ENCODE data around the gene HDAC5. TPM values are rescaled to one million over a fixed set of nuclear protein-coding genes. Genes with fewer than 3 reads are reported as not detected.

Gene HDAC5
- total RNA-seq, 2 donors from 2014 or later = 71.2 to 145 TPM

GRCh38 chr17:44063704-44064639 is 59.5 kb downstream of the HDAC5 start:
- TF ChIP-seq POLR2AphosphoS5 (IDR thresholded peaks at IDR 0.05) = no peak
- TF ChIP-seq CTCF (IDR thresholded peaks at IDR 0.05) = no peak
- TF ChIP-seq POLR2A (IDR thresholded peaks at IDR 0.05) = no peak
- no peaks in the 10 kb centered on the region for H3K9me3 ChIP-seq
- no peak for DNase-seq (ENCODE audit: low spot score)
- intact Hi-C loops (cut with DNase I) = no loop called here
- no peak overlapping the region for H3K27ac ChIP-seq
- H3K27me3 ChIP-seq (replicated peaks; ENCODE audit: insufficient read depth) = no peaks in the 10 kb centered on the region
- H3K36me3 ChIP-seq = no peaks in the 10 kb centered on the region
- H3K4me1 ChIP-seq (replicated peaks) = peaks cover 5% of the 10 kb centered on the region
- 71% methylated on average over 10 of the region's 10 CpGs for WGBS
- H3K4me3 ChIP-seq = no peak overlapping the region

- Histone ChIP-seq H3K27ac (no peak overlapping the region), H3K9me3 (no peaks in the 10 kb centered on the region), H3K36me3 (peaks cover 0 to 6% of the 10 kb centered on the region in 2 donors), H3K4me3 (no peak overlapping the region), H3K27me3 (replicated peaks; ENCODE audit: insufficient read depth) (no peaks in the 10 kb centered on the region), H3K4me1 (replicated peaks) (peaks cover 5% of the 10 kb centered on the region)
- 92% methylated on average over 15 of the region's 15 CpGs for WGBS
- intact Hi-C loops (cut with DNase I) = no loop called here
- TF ChIP-seq POLR2AphosphoS5 (IDR thresholded peaks at IDR 0.05) (no peak), POLR2A (IDR thresholded peaks at IDR 0.05) (no peak), CTCF (IDR thresholded peaks at IDR 0.05) (no peak)
- DNase-seq (ENCODE audit: low spot score) = no peak
These were observed 60.6 kb downstream of the HDAC5 start for GRCh38 chr17:44062871-44063270.

GRCh38 chr17:44061446-44061845 is 62.0 kb downstream of the HDAC5 start:
- intact Hi-C loops (cut with DNase I) = no loop called here
- no peaks in the 10 kb centered on the region for H3K27me3 ChIP-seq (replicated peaks; ENCODE audit: insufficient read depth)
- H3K27ac ChIP-seq = no peak overlapping the region
- no peaks in the 10 kb centered on the region for H3K4me1 ChIP-seq (replicated peaks)
- peaks cover 0 to 6% of the 10 kb centered on the region in 2 donors for H3K36me3 ChIP-seq
- H3K4me3 ChIP-seq = no peak overlapping the region
- TF ChIP-seq POLR2A (IDR thresholded peaks at IDR 0.05) (no peak), CTCF (IDR thresholded peaks at IDR 0.05) (no peak), POLR2AphosphoS5 (IDR thresholded peaks at IDR 0.05) (no peak)
- no peaks in the 10 kb centered on the region for H3K9me3 ChIP-seq
- 55% methylated on average over 1 of the region's 1 CpG for WGBS
- no peak for DNase-seq (ENCODE audit: low spot score)

- TF ChIP-seq CTCF (IDR thresholded peaks at IDR 0.05) = no peak
- TF ChIP-seq POLR2AphosphoS5 (IDR thresholded peaks at IDR 0.05) = no peak
- no peak for TF ChIP-seq POLR2A (IDR thresholded peaks at IDR 0.05)
- 95% methylated on average over 14 of the region's 14 CpGs for WGBS
- Histone ChIP-seq H3K36me3 (peaks cover 0 to 6% of the 10 kb centered on the region in 2 donors), H3K27me3 (replicated peaks; ENCODE audit: insufficient read depth) (no peaks in the 10 kb centered on the region), H3K9me3 (no peaks in the 10 kb centered on the region), H3K27ac (no peak overlapping the region), H3K4me1 (replicated peaks) (no peaks in the 10 kb centered on the region), H3K4me3 (no peak overlapping the region)
- intact Hi-C loops (cut with DNase I) = no loop called here
- no peak for DNase-seq (ENCODE audit: low spot score)
These were observed 64.1 kb downstream of the HDAC5 start for GRCh38 chr17:44059101-44059892.

Measured in prostate gland (tissue), 2 donors.